HG03025 (cell line): ENCODE results near the gene IGFBP5.

Source experiments
- ATAC-seq: cut with Tn5 transposase; IDR thresholded peaks from one replicate; pipeline ENCODE4 v1.9.1; 2021; ENCODE audit warnings: mild to moderate bottlenecking, moderate library complexity; ENCODE audit not compliant: unreplicated experiment, low FRiP score

IGFBP5 gene

DNA sequence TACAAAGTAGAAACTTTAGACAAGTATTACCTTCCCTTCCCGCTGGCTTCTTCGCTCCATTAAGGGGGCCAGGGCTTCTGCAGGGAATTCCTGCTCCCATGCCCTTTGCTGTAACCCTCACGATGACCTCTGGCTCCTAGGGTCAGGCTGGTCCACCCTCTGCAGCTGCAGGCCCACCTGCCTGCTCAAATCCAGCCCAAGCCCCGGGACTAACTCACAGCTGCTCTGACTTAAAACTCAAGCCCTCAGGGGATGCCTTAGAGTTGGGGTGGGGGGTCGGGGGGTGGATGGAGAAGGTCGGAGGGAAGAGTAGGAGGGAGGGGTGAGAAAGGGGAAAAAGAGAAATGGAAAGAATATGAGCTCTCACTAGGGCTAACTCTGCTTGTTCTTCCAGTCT is 4.9 kb downstream of the IGFBP5 start:
- no peak for ATAC-seq

DNA sequence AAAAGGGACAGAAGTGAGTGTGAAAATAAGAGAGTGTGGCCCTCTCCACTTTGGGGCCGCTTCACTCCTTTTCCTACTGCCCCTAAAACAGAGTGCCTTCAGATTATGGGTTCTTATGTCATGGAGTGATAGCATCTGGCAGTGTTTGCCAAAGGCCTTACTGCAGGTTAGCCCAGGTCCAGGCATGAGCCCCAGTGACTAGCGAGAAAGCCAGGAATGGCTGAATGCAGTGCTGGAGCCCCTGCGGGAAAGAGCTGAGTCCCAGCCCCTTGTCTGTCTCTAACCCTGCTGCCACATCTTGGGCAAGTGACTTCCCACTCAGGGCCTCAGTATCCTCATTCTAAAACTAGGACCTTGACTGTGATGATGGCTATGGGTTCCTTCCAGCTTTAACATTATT is 6.0 kb downstream of the IGFBP5 start:
- ATAC-seq = no peak

DNA sequence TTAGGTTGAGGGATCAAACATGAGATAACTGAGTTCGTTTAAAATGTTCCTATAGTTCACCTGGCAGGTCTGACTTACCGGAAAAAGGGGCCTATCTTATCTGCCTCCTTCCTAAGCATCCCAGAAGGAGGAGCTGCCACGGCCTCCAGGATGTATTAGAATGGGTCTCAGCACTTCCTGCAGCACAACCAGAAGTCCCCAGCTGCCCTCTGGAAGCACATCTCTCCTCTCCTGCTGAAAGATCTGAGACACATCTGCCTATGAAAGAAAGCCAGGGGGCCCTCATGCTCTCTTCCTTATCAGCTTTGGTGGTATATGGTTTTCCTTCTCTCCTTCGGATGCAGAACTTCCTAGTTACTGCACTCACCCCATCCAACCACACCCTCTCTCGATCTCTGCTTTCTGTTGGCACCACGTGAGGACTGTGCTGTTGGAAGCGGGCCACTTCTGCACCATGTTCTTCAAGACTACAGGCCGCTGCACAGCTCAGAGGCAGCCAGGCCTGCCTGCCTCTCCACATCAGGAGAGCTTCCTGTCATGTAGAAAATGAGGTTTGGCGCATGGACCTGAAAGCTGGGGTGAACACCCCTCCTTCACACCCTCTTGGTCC is 6.5 kb downstream of the IGFBP5 start:
- ATAC-seq = no peak

- ATAC-seq = no peak
Observed at GRCh38 chr2:216687646-216688045, 7.7 kb downstream of the IGFBP5 start.

DNA sequence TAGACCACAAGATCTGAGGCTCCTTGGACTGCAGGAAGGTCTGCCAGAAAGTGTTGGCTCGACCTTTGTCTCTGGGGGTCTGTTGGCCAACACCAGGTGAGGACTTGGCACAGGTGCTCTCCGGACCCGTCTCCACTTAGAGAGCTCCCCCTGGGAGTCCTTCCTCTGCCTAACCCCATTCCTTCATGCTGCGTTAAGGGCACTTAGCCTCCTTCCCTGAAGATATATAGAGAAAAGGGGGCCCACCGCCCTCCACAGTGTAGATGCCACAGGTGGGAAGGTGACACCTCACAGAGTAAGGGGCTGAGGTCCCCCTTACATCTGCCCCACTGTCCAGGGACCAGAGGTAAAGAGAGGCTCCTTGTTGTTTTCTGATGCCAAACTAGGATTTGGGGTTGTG is 8.2 kb downstream of the IGFBP5 start:
- no peak for ATAC-seq

- ATAC-seq = no peak
Observed at GRCh38 chr2:216685327-216685875, 9.9 kb downstream of the IGFBP5 start.

DNA sequence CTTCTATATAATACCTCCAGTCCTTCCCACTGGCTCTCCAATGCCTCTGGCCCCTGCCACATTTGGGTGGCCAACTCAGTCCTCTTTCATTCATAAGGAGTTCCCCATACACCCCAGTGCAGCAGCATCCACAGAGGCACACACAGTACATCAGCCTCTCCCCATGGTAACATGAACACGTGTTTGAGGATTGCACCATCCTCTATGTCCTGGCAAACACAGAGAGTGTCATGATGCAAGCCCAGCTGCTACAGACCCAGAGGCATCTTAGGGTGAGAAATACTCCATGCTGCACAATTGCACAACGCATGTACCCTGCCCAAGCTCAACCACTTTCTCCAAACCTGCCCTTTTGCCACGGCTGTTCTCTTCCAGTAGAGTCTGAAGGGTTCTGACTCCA is 11.5 kb downstream of the IGFBP5 start:
- no peak for ATAC-seq

DNA sequence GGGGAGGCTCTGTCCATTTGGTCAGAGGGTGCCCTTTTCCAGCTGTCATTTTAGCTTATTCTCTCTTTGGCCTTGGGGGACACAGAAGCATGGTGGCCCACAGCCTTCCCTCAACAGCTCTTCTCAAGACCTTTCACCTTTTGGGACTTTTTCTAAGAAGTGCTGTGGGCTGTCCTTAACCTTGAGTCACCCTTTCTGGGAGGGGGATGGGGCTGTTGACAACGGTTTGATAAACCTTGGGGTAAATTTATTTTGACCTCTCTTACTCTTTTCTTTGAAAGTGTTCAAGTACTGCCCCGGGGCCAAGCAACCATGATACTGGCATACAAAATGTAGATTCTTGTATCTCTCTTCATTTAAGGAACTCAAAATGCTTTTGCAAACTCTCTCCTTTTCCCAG is 13.7 kb downstream of the IGFBP5 start:
- ATAC-seq = no peak

DNA sequence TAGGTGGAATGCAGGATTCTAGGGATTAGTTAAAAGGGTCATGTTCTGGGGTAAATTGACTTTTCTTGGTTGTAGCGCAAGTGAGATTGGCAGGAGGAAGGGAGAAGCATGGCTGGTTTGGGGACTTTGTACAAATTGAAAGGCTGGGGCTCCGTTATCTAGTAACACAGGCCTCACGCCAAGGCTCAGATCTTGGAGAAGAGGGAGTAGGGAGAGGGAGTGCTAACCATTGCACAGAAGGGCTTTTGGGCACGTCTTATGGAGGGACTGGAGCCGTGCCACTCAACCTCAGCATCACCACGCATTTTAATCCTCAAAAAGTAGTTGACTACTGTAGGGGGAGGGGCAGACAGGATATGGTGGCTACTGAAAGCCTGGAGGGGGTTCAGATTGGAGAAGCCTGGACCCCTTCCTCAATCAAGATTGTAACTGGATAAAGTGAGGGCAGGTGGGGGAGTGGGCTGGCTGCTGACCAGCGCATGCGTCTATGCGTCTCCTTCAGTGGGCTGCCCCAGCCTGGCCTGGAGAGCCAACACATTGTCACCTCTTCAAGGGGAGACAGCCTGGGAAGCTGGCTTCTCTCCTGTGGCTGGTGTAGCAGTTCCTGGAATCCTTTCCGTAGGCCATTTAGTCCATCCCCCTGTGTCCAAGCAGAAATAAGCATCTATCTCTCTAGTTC is 14.3 kb downstream of the IGFBP5 start:
- no peak for ATAC-seq

DNA sequence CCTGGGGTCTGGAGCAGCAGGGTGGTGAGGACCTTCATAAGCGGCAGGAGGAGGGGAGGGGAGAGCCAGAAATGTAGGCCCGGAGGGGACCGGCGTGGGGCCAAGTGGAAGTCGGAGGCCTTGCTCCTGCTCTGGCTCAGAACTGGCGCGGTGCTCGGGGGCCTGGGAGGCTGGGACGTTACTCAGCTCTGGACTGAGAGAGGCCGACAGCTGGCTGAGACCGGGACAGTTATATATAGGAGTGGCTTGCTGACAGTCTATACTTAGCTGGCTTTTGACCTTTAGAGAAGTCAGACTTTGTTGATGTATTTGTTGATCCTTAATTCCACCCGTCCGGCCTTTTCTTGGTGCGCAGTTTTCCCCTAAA is 15.7 kb downstream of the IGFBP5 start:
- ATAC-seq = no peak

DNA sequence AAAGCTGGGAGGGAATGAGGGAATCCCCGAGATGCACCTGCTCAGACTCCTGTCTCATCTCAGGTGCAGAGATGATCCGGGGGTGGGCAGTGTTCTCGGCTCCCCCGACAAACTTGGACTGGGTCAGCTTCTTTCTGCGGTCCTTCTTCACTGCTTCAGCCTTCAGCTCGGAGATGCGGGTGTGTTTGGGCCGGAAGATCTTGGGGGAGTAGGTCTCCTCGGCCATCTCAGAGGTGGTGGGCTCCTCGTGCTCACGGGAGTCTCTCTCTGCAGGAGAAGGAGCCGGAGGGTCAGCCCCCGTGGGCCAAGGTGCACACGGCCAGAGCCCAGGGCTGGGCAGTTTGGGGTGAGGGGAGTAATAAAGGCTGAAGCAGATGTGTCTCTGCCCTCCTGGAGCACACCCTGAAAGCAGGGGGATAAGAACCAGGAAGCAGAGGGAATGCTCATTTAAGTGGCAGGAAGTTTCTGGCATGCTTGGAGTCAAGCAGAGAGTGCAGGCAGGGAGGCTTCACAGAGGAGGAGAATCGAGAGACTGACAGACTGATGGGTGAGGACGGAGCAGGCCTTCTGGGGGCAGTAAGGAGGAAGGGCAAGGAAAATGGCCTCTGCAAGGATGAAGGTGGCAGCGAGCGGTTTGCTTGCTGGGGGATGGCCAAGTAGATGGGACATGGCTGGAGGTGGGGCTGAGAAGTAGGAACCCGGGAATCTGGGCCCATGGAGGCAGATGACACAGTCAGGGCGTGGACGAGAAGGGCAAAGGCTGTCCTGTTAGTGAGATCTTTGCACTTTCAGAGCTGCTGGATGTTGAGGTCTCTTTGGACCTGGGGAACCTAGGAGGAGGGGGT is 16.3 kb downstream of the IGFBP5 start:
- ATAC-seq = no peak

- ATAC-seq = no peak
Observed at GRCh38 chr2:216678098-216678465, 17.3 kb downstream of the IGFBP5 start.

- ATAC-seq = no peak
Observed at GRCh38 chr2:216677439-216678097, 17.8 kb downstream of the IGFBP5 start.

DNA sequence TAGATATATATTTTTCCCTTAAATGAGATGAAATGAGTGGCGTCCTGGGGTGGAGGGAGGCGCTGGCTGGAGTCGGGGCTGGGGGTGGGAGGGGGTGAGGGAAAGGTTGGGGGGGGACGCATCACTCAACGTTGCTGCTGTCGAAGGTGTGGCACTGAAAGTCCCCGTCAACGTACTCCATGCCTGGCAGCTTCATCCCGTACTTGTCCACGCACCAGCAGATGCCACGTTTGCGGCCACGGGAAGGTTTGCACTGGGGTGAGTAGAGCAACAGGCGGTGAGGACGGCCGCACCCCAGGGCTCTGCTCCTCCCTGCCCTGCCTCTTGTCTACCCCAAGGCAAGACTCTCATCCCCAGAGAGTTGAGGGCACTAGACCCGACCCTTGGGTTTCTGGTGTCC is 18.7 kb downstream of the IGFBP5 start:
- no peak for ATAC-seq

GRCh38 chr2:216674376-216674775 is 21.0 kb downstream of the IGFBP5 start:
- ATAC-seq = no peak

DNA sequence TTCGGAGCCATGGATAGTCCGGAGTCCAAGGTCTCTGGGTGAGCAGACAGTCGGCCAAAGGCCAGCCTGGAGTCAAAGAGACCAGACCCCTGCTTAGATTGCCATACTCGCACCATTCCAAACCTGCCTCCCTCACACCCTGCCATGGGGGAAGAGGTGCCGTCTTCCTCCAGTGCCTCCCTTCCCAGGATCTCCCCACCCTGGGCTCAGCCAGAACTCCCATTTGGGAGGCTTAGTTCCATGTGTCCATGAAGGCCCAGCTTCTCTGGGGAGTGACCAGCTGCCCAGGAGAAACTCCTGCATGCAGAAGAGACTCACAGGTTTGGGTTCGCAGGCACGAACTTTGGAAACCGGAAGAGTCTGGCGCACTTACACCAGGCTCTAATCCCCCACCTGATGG is 21.7 kb downstream of the IGFBP5 start:
- ATAC-seq = no peak

DNA sequence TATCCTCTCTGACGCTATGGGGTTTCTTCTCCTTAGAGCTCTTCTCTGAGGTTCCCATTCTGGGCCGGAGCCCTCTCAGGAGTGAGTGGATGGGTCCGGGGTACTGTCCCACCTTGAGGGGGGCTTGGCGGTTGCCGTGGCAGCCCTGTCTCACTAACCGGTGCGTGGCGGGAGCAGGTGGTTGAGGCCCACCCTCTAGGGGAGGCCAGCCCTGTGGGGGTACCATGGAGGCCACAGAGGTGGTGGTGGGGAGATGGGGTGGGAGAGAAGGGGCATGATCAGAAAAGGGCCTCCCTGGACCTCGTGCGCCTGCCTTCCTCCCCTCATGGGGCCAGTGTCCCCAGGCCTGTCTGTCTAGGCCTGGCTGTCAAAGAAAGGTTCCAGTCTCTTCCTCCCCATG is 22.3 kb downstream of the IGFBP5 start:
- ATAC-seq = no peak

DNA sequence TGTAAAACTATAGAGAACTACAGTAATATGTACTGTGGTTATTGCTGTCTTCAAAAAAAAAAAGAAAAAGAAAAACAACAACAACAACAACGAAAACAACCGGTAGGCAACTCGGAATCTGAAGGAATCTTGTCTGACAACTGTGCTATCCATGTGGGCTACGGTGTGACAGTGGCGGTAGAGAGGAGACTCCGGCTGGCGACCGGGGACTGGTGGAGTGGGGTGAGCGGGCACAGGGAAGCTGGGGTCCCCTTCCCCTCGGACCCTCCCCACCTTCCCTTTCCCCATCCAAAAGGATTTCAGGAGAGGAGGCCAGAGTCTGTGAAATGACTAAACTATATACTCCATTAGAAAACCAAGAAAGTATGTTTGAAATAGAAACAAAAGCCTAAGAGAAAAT is 22.9 kb downstream of the IGFBP5 start:
- ATAC-seq = no peak

GRCh38 chr2:216671791-216672343 is 23.5 kb downstream of the IGFBP5 start:
- no peak for ATAC-seq

DNA sequence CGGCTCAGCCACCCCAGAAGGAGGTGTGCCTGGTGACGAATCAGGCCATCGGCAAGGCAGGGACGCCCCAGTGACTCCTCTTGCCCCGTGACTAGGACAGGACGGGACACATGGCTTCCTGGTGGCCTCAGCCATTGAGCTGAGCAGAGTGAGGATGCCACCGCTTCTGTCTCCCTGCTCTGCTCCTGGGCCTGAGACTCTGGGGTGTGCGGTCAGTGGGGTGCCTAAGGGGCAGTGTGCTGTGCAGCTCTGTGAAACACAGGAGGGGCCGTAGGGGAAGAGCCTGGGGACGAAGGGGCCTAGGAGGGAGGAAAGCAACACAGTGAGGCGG is 24.3 kb downstream of the IGFBP5 start:
- ATAC-seq = no peak
